Astrocyte (in vitro differentiated cells and primary cell): Measurements from ENCODE around the gene CLSTN3.

Experiments used
- EZH2 ChIP-seq: IDR thresholded peaks from 2 replicates; pipeline ENCODE4 v1.6.1; 2012; ENCODE audit warnings: mild to moderate bottlenecking, low read length, inconsistent platforms; ENCODE audit not compliant: insufficient read depth
- TF ChIP-seq, protein P1 (sequence below): IDR thresholded peaks from 2 replicates; pipeline ENCODE4 v1.5.1; 2011; ENCODE audit warnings: low read depth, mild to moderate bottlenecking, inconsistent platforms, low read length, moderate library complexity; ENCODE audit not compliant: insufficient read depth

DNA sequence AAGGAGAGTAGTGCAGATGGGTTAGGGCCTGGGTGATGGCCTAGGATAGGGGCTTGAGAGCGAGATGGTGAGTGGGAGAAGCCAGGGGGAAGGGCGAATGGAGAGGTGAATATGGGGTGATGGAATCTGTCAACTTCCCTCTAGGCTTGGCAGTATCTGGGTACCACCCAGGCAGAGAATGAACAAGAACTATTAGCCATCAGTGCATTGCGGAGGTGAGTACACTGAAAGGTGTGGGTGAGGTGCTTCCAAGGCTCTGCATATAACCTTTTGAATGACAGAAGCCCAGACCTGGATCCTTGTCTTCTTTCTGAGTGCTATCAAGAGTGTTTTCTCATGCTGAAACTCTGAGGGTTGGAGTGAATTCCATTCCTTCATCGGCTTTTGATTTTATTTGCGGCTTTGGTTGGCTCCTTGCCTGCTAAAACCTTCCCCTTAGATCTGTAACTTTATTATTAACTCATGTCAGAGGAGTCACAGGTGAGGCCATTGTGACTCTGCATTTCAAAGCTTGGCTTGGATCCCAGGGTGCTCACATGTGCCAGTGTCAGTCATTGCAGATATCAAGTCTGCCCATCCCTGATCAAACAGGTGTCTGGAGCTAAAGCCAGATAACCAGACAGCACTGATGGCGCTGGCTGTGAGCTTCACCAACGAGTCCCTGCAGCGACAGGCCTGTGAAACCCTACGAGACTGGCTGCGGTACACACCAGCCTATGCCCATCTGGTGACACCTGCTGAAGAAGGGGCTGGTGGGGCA is 77.9 kb downstream of the CLSTN3 start:
- TF ChIP-seq, protein P1, sequence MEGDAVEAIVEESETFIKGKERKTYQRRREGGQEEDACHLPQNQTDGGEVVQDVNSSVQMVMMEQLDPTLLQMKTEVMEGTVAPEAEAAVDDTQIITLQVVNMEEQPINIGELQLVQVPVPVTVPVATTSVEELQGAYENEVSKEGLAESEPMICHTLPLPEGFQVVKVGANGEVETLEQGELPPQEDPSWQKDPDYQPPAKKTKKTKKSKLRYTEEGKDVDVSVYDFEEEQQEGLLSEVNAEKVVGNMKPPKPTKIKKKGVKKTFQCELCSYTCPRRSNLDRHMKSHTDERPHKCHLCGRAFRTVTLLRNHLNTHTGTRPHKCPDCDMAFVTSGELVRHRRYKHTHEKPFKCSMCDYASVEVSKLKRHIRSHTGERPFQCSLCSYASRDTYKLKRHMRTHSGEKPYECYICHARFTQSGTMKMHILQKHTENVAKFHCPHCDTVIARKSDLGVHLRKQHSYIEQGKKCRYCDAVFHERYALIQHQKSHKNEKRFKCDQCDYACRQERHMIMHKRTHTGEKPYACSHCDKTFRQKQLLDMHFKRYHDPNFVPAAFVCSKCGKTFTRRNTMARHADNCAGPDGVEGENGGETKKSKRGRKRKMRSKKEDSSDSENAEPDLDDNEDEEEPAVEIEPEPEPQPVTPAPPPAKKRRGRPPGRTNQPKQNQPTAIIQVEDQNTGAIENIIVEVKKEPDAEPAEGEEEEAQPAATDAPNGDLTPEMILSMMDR: no peak
- TF ChIP-seq EZH2: no peak
